PC-3 (cell line): ENCODE data around the gene CEBPG. TPM values are rescaled to one million over a fixed set of nuclear protein-coding genes. Genes with fewer than 3 reads are reported as not detected.

Source experiments
- ATAC-seq: fragments of 200-7000 bp; cut with Tn5 transposase; 2 replicates; pipeline ENCODE4 v1.9.1; 2020; ENCODE audit warnings: mild to moderate bottlenecking, moderate library complexity
- BruUV-seq: library from RNA; stranded (reverse); fragments of 400-500 nt; replicated peaks from 2 replicates; lab custom pipeline; 2021; lab: Mats Ljungman, UMichigan
- CTCF ChIA-PET: fragments of 300-600 bp; sonication (Branson Sonifier 250); formaldehyde crosslinking; loops from one replicate; lab custom pipeline; 2022; ENCODE audit warnings: antibody characterized with exemption; lab: Charles Lee
- POLR2A ChIA-PET: fragments of 300-600 bp; sonication (Branson Sonifier 250); formaldehyde crosslinking; loops from one replicate; lab custom pipeline; 2022; ENCODE audit warnings: antibody characterized with exemption; ENCODE audit not compliant: unreplicated experiment; lab: Charles Lee
- DNase-seq: peaks from one replicate; pipeline ENCODE4 v3.0.0-alpha.2; 2015
- H2AFZ ChIP-seq: fragments of 300-600 bp; sonication (generic); 2 replicates; pipeline ENCODE4 v1.6.0; 2016; ENCODE audit warnings: antibody characterized with exemption, low read length
- H3F3A ChIP-seq: fragments of 300-600 bp; sonication (generic); one replicate; pipeline ENCODE4 v1.6.0; 2017; ENCODE audit warnings: antibody characterized with exemption, low read length, control low read depth, mild to moderate bottlenecking; ENCODE audit not compliant: unreplicated experiment
- H3K27ac ChIP-seq: fragments of 300-600 bp; sonication (generic); 2 replicates; pipeline ENCODE4 v1.5.1; 2016; ENCODE audit warnings: mild to moderate bottlenecking, low read length
- H3K27me3 ChIP-seq: fragments of 300-600 bp; sonication (generic); 2 replicates; pipeline ENCODE4 v1.6.1; 2016; ENCODE audit warnings: low read length, mixed read lengths
- H3K36me3 ChIP-seq: fragments of 300-600 bp; sonication (generic); 2 replicates; pipeline ENCODE4 v1.6.1; 2016; ENCODE audit warnings: low read depth, mixed run types, low read length, mixed read lengths
- H3K4me1 ChIP-seq: fragments of 300-600 bp; sonication (generic); 2 replicates; pipeline ENCODE4 v1.5.1; 2016; ENCODE audit warnings: low read length; ENCODE audit not compliant: insufficient read depth
- H3K4me2 ChIP-seq: fragments of 300-600 bp; sonication (generic); 2 replicates; pipeline ENCODE4 v1.6.0; 2016; ENCODE audit warnings: low read length
- H3K4me3 ChIP-seq: fragments of 300-600 bp; sonication (generic); 2 replicates; pipeline ENCODE4 v1.5.1; 2016; ENCODE audit warnings: mild to moderate bottlenecking, low read length, mixed read lengths
- H3K79me2 ChIP-seq: fragments of 300-600 bp; sonication (generic); 2 replicates; pipeline ENCODE4 v1.6.1; 2017; ENCODE audit warnings: low read length, mixed read lengths
- H3K9ac ChIP-seq: fragments of 300-600 bp; sonication (generic); 2 replicates; pipeline ENCODE4 v1.6.0; 2016; ENCODE audit warnings: mild to moderate bottlenecking, low read length
- H3K9me2 ChIP-seq: fragments of 300-600 bp; sonication (generic); replicated peaks from 2 replicates; pipeline ENCODE4 v1.6.1; 2016; ENCODE audit warnings: mixed run types, low read length, mixed read lengths
- H3K9me3 ChIP-seq: fragments of 300-600 bp; sonication (generic); 2 replicates; pipeline ENCODE4 v1.6.1; 2016; ENCODE audit warnings: low read length, mixed read lengths
- H4K20me1 ChIP-seq: fragments of 300-600 bp; sonication (generic); 2 replicates; pipeline ENCODE4 v1.6.1; 2016; ENCODE audit warnings: low read length, mixed read lengths
- EZH2 ChIP-seq: fragments of 300-600 bp; sonication (generic); IDR thresholded peaks from one replicate; pipeline ENCODE4 v1.6.1; 2017; ENCODE audit warnings: antibody characterized with exemption, mild to moderate bottlenecking, low read length; ENCODE audit not compliant: unreplicated experiment
- EZH2phosphoT487 ChIP-seq: fragments of 300-600 bp; sonication (generic); IDR thresholded peaks from 2 replicates; pipeline ENCODE4 v1.6.1; 2018; ENCODE audit warnings: mild to moderate bottlenecking, antibody characterized with exemption, low read length, borderline replicate concordance
- intact Hi-C: fragments of 100-400 bp; cut with micrococcal nuclease; formaldehyde crosslinking; loops from 2 replicates; pipeline ENCODE4 v1.9.0; 2023
- total RNA-seq: library from RNA; depleted of rRNA; stranded (reverse); fragments of >200 nt; gene quantifications from 2 replicates; pipeline ENCODE4 v1.2.3, GENCODE V29; 2014
- TF ChIP-seq, protein P1 (sequence below): fragments of 300-600 bp; sonication (generic); conservative IDR thresholded peaks from 2 replicates; pipeline ENCODE4 v1.5.1; 2017; ENCODE audit warnings: antibody characterized with exemption, low read depth, mild to moderate bottlenecking, low read length

The CEBPG gene
- total RNA-seq, 1 experiment from 2014 or later = 24.6 TPM

DNA sequence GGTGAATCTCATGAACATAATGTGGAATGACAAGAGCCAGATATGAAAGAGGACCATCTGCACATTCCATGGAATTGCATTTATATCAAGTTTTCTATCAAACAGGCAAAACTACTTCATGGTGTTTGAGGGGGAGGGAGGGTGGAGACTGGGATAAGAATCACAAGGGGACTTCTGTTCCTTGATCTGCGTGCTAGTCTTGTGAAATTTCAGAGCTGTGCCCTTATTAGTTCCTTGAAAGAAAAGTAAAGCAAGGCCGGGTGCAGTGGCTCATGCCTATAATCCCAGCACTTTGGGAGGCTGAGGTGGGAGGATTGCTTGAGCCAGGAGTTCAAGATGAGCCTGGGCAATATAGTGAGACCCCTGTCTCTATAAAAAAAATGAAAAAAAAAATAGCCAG lies 30.2 kb upstream of the CEBPG start:
- Histone ChIP-seq H3K9me3 (no peaks in the 10 kb centered on the region), H3K27me3 (peaks cover 37% of the 10 kb centered on the region), H4K20me1 (no peaks in the 10 kb centered on the region), H3F3A (no peaks in the 10 kb centered on the region), H3K9me2 (no peaks in the 10 kb centered on the region), H3K79me2 (no peaks in the 10 kb centered on the region), H3K36me3 (no peaks in the 10 kb centered on the region), H3K4me1 (peaks cover 5% of the 10 kb centered on the region), H3K4me2 (no peak overlapping the region), H3K9ac (no peak overlapping the region), H3K27ac (no peak overlapping the region), H3K4me3 (no peak overlapping the region), H2AFZ (no peak overlapping the region)
- ChIA-PET POLR2A (no interaction called here), CTCF (no interaction called here)
- TF ChIP-seq EZH2 (no peak), EZH2phosphoT487 (no peak)
- TF ChIP-seq, protein P1, sequence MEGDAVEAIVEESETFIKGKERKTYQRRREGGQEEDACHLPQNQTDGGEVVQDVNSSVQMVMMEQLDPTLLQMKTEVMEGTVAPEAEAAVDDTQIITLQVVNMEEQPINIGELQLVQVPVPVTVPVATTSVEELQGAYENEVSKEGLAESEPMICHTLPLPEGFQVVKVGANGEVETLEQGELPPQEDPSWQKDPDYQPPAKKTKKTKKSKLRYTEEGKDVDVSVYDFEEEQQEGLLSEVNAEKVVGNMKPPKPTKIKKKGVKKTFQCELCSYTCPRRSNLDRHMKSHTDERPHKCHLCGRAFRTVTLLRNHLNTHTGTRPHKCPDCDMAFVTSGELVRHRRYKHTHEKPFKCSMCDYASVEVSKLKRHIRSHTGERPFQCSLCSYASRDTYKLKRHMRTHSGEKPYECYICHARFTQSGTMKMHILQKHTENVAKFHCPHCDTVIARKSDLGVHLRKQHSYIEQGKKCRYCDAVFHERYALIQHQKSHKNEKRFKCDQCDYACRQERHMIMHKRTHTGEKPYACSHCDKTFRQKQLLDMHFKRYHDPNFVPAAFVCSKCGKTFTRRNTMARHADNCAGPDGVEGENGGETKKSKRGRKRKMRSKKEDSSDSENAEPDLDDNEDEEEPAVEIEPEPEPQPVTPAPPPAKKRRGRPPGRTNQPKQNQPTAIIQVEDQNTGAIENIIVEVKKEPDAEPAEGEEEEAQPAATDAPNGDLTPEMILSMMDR = no peak
- no peak for ATAC-seq
- no TSS peak for BruUV-seq
- intact Hi-C loops = no loop called here
- no peak for DNase-seq

DNA sequence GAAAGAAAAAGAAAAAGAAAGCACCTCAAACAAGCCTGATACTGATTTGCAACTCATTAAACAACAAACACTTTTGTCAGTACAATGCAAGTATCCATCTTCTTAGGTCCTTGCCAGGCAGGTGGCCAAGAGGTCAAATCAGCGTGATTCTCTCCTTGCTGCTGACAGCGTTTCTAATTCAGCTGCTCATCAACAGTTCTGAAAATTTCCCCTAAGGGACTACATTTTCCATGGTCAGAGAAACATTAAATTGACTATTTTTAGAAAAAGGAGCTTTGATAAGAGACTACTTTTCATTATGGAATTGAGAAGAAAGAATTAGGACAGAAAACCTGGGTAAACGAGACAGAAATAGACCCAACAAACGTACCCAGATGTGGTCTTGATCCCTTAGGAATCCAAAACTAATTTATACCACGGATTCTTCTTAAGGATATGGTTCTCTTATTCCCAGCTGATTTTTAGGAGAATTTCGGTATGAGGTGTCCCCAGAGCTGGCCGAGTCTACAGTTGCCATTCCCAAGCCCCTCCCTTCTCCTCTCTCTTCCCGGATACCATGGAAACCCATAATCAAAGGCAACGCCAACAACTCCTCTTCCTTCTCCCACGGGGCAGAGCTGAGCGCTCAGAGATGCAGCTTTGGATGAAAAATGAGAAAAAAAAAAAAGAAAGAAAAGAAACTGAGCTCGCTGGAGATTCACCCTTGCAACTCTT lies 29.5 kb upstream of the CEBPG start:
- no peak overlapping the region for H3K27ac ChIP-seq
- H3F3A ChIP-seq = no peaks in the 10 kb centered on the region
- ChIA-PET POLR2A (no interaction called here), CTCF (interaction anchor here (0.6 kb wide), 1 partner anchor 32 kb away, joined by 3 read pairs; no protein-coding TSS in a partner anchor)
- BruUV-seq = no TSS peak
- H3K4me1 ChIP-seq = peaks cover 2% of the 10 kb centered on the region
- H3K9ac ChIP-seq = no peak overlapping the region
- H4K20me1 ChIP-seq = no peaks in the 10 kb centered on the region
- 0 out of 2 replicates have a peak overlapping the region, but pooled peaks have one; percentile 13 for H2AFZ ChIP-seq
- H3K79me2 ChIP-seq = no peaks in the 10 kb centered on the region
- H3K4me3 ChIP-seq = no peak overlapping the region
- TF ChIP-seq EZH2phosphoT487 = no peak
- TF ChIP-seq, protein P1 = no peak
- TF ChIP-seq EZH2 = no peak
- no peak for DNase-seq
- no peaks in the 10 kb centered on the region for H3K9me3 ChIP-seq
- no peak for ATAC-seq
- no peaks in the 10 kb centered on the region for H3K9me2 ChIP-seq
- no peaks in the 10 kb centered on the region for H3K36me3 ChIP-seq
- H3K27me3 ChIP-seq = peaks cover 44% of the 10 kb centered on the region
- H3K4me2 ChIP-seq = no peak overlapping the region
- intact Hi-C loops = no loop called here

DNA sequence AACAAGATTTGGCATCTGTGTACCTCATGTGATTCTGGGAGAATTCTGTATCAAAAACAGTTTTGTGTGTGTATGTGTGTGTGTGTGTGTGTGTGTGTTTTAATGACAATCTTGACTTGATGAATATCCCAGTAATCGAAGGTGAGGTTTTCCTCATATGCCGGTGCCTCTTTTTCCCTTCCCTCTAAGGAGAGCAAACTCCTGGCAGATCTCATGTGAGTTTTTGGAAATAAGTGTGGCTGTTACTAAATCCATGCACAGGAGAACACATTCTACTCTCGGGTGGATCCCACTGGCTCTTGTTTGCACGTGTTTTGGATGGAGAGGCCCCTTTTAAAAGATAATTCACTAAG lies 29.0 kb upstream of the CEBPG start:
- no peaks in the 10 kb centered on the region for H3K79me2 ChIP-seq
- no peak overlapping the region for H3K27ac ChIP-seq
- no peaks in the 10 kb centered on the region for H3K36me3 ChIP-seq
- H3K4me3 ChIP-seq = no peak overlapping the region
- H3K4me1 ChIP-seq = no peaks in the 10 kb centered on the region
- intact Hi-C loops = no loop called here
- no peak overlapping the region for H3K9ac ChIP-seq
- ChIA-PET POLR2A (no interaction called here), CTCF (interaction anchor here (0.6 kb wide), 1 partner anchor 32 kb away, joined by 3 read pairs; no protein-coding TSS in a partner anchor)
- no TSS peak for BruUV-seq
- H3F3A ChIP-seq = no peaks in the 10 kb centered on the region
- ATAC-seq (no peak), DNase-seq (no peak)
- no peaks in the 10 kb centered on the region for H3K9me2 ChIP-seq
- TF ChIP-seq EZH2 (no peak), EZH2phosphoT487 (no peak)
- TF ChIP-seq, protein P1 = no peak
- H3K9me3 ChIP-seq = no peaks in the 10 kb centered on the region
- H3K4me2 ChIP-seq = no peak overlapping the region
- H4K20me1 ChIP-seq = no peaks in the 10 kb centered on the region
- no peak overlapping the region for H2AFZ ChIP-seq
- peaks cover 47% of the 10 kb centered on the region for H3K27me3 ChIP-seq
